GM18498 (cell line): ENCODE results near the gene TRIM15.
"Not testable (repeated sequence)": the region's sequence is repeated elsewhere in the genome, so short reads cannot be mapped to it uniquely, and the experiment has no call there.

Experiments used
- ATAC-seq: cut with Tn5 transposase; IDR thresholded peaks from one replicate; pipeline ENCODE4 v1.9.1; 2021; ENCODE audit warnings: mild to moderate bottlenecking, moderate library complexity; ENCODE audit not compliant: unreplicated experiment

The TRIM15 gene

GRCh38 chr6:30163090-30163917 lies at the start of gene TRIM15:
TSS of gene TRIM15 (plus strand) at chr6:30163546. CDS start at chr6:30163685, 139 bp downstream.
- ATAC-seq: no peak

- ATAC-seq: no peak
These were observed 49.5 kb upstream of the TRIM15 start for GRCh38 chr6:30113841-30114240.

- ATAC-seq: no peak
These were observed 46.6 kb upstream of the TRIM15 start for GRCh38 chr6:30116724-30117123.

- ATAC-seq: not testable (repeated sequence)
These were observed 44.7 kb upstream of the TRIM15 start for GRCh38 chr6:30118691-30119090.

GRCh38 chr6:30121446-30122366 lies 41.6 kb upstream of the TRIM15 start:
- ATAC-seq: no peak

GRCh38 chr6:30122515-30122914 lies 40.8 kb upstream of the TRIM15 start:
- no peak for ATAC-seq

GRCh38 chr6:30127238-30128093 lies 35.9 kb upstream of the TRIM15 start:
- ATAC-seq: no peak

- no peak for ATAC-seq
These were observed 33.8 kb upstream of the TRIM15 start for GRCh38 chr6:30129265-30130178.

GRCh38 chr6:30130179-30130679 lies 33.1 kb upstream of the TRIM15 start:
- ATAC-seq: no peak

GRCh38 chr6:30130887-30131862 lies 32.2 kb upstream of the TRIM15 start:
- peak; percentile 64 for ATAC-seq

- no peak for ATAC-seq
These were observed 31.3 kb upstream of the TRIM15 start for GRCh38 chr6:30131947-30132497.

GRCh38 chr6:30135147-30135546 lies 28.2 kb upstream of the TRIM15 start:
- no peak for ATAC-seq

GRCh38 chr6:30135757-30136156 lies 27.6 kb upstream of the TRIM15 start, which contains the start of gene TRIM40:
TSS of gene TRIM40 (plus strand) at chr6:30136140. CDS start at chr6:30137037, 897 bp downstream.
- ATAC-seq: no peak

- ATAC-seq: no peak
These were observed 26.6 kb upstream of the TRIM15 start for GRCh38 chr6:30136570-30137286.

- not testable (repeated sequence) for ATAC-seq
These were observed 23.1 kb upstream of the TRIM15 start for GRCh38 chr6:30140240-30140639.

GRCh38 chr6:30142665-30143064 lies 20.7 kb upstream of the TRIM15 start:
- ATAC-seq: no peak

- ATAC-seq: no peak
These were observed 19.6 kb upstream of the TRIM15 start for GRCh38 chr6:30143780-30144179.
